Smooth muscle cell (in vitro differentiated cells): ENCODE measurements around the gene SULT2A1. TPM values are rescaled to one million over a fixed set of nuclear protein-coding genes. Genes with fewer than 3 reads are reported as not detected.
"Not testable (repeated sequence)": the region's sequence is repeated elsewhere in the genome, so short reads cannot be mapped to it uniquely, and the experiment has no call there.

Experiments used
- DNase-seq: peaks from one replicate; lab custom pipeline; 2025; ENCODE audit not compliant: unreplicated experiment; lab: John Stamatoyannopoulos, UW
- H2AFZ ChIP-seq: fragments of 200-600 bp; sonication (generic); 2 replicates; pipeline ENCODE4 v1.6.0; 2016; ENCODE audit warnings: antibody characterized with exemption, low read depth, mild to moderate bottlenecking
- H3F3A ChIP-seq: fragments of 200-600 bp; sonication (generic); 2 replicates; pipeline ENCODE4 v1.6.0; 2017; ENCODE audit warnings: antibody characterized with exemption, low read depth
- H3K27ac ChIP-seq: fragments of 200-600 bp; sonication (generic); 2 replicates; pipeline ENCODE4 v1.5.1; 2016; ENCODE audit warnings: low read depth, mild to moderate bottlenecking
- H3K27me3 ChIP-seq: fragments of 200-600 bp; sonication (generic); 2 replicates; pipeline ENCODE4 v1.6.1; 2016; ENCODE audit warnings: low read depth, mild to moderate bottlenecking
- H3K36me3 ChIP-seq: fragments of 200-600 bp; sonication (generic); 2 replicates; pipeline ENCODE4 v1.5.1; 2016; ENCODE audit warnings: low read depth
- H3K4me1 ChIP-seq: fragments of 200-600 bp; sonication (generic); 2 replicates; pipeline ENCODE4 v1.5.1; 2016; ENCODE audit warnings: low read depth
- H3K4me2 ChIP-seq: fragments of 200-600 bp; sonication (generic); 2 replicates; pipeline ENCODE4 v1.6.0; 2016; ENCODE audit warnings: mild to moderate bottlenecking
- H3K4me3 ChIP-seq: fragments of 200-600 bp; sonication (generic); 2 replicates; pipeline ENCODE4 v1.5.1; 2016; ENCODE audit warnings: mild to moderate bottlenecking
- H3K79me2 ChIP-seq: fragments of 200-600 bp; sonication (generic); 2 replicates; pipeline ENCODE4 v1.6.0; 2016; ENCODE audit warnings: low read depth, mild to moderate bottlenecking
- H3K9ac ChIP-seq: fragments of 200-600 bp; sonication (generic); 2 replicates; pipeline ENCODE4 v1.6.0; 2016; ENCODE audit warnings: low read depth
- H3K9me3 ChIP-seq: fragments of 200-600 bp; sonication (generic); replicated peaks from 2 replicates; pipeline ENCODE4 v1.5.1; 2016; ENCODE audit warnings: low read depth
- H4K20me1 ChIP-seq: fragments of 200-600 bp; sonication (generic); 2 replicates; pipeline ENCODE4 v1.6.0; 2016; ENCODE audit warnings: low read depth
- CTCF ChIP-seq: fragments of 200-600 bp; sonication (generic); IDR thresholded peaks from 2 replicates; pipeline ENCODE4 v1.5.1; 2017; ENCODE audit warnings: borderline replicate concordance, mild to moderate bottlenecking, antibody characterized with exemption; ENCODE audit not compliant: insufficient read depth, poor library complexity, severe bottlenecking
- WGBS: methylation state at CpG from one replicate; pipeline ENCODE4 v1.1.7; 2016; ENCODE audit warnings: low lambda C conversion rate; 5-methylcytosine and 5-hydroxymethylcytosine counted together
- polyA plus RNA-seq: library from polyadenylated mRNA; unstranded; fragments of >200 nt; fragmentation: Nextera tagmentation; extraction: Ambion mirVana; gene quantifications from 2 replicates; pipeline ENCODE4 v1.2.1, GENCODE V29; 2016
- total RNA-seq: library from RNA; depleted of rRNA; stranded (reverse); fragments of >200 nt; gene quantifications from 2 replicates; pipeline ENCODE4 v1.2.3, GENCODE V29; 2014

Gene SULT2A1
- total and polyA plus RNA-seq, 2 experiments from 2014 or later, result 0.10 TPM; not detected in 1

- not testable (repeated sequence) for H3K4me3 ChIP-seq, H3K4me2 ChIP-seq, H3F3A ChIP-seq, H3K27ac ChIP-seq, DNase-seq, H3K27me3 ChIP-seq, H2AFZ ChIP-seq, H3K4me1 ChIP-seq, H4K20me1 ChIP-seq, H3K9ac ChIP-seq, H3K79me2 ChIP-seq, H3K36me3 ChIP-seq, H3K9me3 ChIP-seq
- 3% methylated on average over 5 of the region's 14 CpGs for WGBS
- TF ChIP-seq CTCF, result peak; percentile 60
Measured at GRCh38 chr19:47909350-47909749, 23.2 kb upstream of the SULT2A1 start.

GRCh38 chr19:47901370-47901769 is 15.3 kb upstream of the SULT2A1 start:
- H3K9me3 ChIP-seq, result no peaks in the 10 kb centered on the region
- 98% methylated on average over 7 of the region's 7 CpGs for WGBS
- no peak overlapping the region for H3K9ac ChIP-seq
- H3K27ac ChIP-seq, result no peak overlapping the region
- H2AFZ ChIP-seq, result no peak overlapping the region
- H3K4me2 ChIP-seq, result no peak overlapping the region
- no peak for TF ChIP-seq CTCF
- H3K4me1 ChIP-seq, result no peaks in the 10 kb centered on the region
- no peak for DNase-seq
- H3K27me3 ChIP-seq, result no peaks in the 10 kb centered on the region
- no peaks in the 10 kb centered on the region for H3K79me2 ChIP-seq
- no peak overlapping the region for H3K4me3 ChIP-seq
- H3F3A ChIP-seq, result no peaks in the 10 kb centered on the region
- H3K36me3 ChIP-seq, result no peaks in the 10 kb centered on the region
- no peaks in the 10 kb centered on the region for H4K20me1 ChIP-seq

- H3K36me3 ChIP-seq, result no peaks in the 10 kb centered on the region
- H3K27ac ChIP-seq, result no peak overlapping the region
- H3K79me2 ChIP-seq, result no peaks in the 10 kb centered on the region
- no peaks in the 10 kb centered on the region for H3K27me3 ChIP-seq
- TF ChIP-seq CTCF, result no peak
- H3K9me3 ChIP-seq, result no peaks in the 10 kb centered on the region
- no peak overlapping the region for H3K9ac ChIP-seq
- H3K4me2 ChIP-seq, result no peak overlapping the region
- H3F3A ChIP-seq, result no peaks in the 10 kb centered on the region
- 86% methylated on average over 8 of the region's 8 CpGs for WGBS
- no peaks in the 10 kb centered on the region for H3K4me1 ChIP-seq
- no peak for DNase-seq
- H2AFZ ChIP-seq, result no peak overlapping the region
- no peak overlapping the region for H3K4me3 ChIP-seq
- no peaks in the 10 kb centered on the region for H4K20me1 ChIP-seq
Measured at GRCh38 chr19:47899335-47899734, 13.2 kb upstream of the SULT2A1 start.

DNA sequence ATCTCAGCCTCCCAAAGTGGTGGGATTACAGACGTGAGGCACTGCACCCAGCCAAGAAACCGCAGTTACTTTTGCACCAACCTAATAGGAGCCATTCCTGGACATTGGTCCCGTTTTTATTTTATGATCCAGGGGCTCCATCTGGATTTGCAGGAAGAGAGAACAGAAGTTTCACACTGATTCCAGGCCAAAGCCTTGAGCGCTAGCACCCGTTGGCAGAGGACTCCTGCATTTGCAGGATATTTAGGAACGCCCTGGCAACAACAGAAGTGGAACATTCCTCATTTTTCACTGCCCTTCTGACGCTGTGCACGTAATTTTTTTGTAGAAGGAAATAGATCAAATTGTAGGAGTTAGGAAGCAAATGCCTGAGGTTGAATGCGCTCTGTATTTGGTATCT is 11.7 kb upstream of the SULT2A1 start:
- no peak overlapping the region for H3K4me2 ChIP-seq
- H3K9ac ChIP-seq, result no peak overlapping the region
- WGBS, result 89% methylated on average over 9 of the region's 9 CpGs
- no peaks in the 10 kb centered on the region for H3K4me1 ChIP-seq
- H3K79me2 ChIP-seq, result no peaks in the 10 kb centered on the region
- H3K9me3 ChIP-seq, result no peaks in the 10 kb centered on the region
- no peaks in the 10 kb centered on the region for H3K27me3 ChIP-seq
- H3K36me3 ChIP-seq, result no peaks in the 10 kb centered on the region
- no peak overlapping the region for H3K4me3 ChIP-seq
- no peak for DNase-seq
- no peaks in the 10 kb centered on the region for H4K20me1 ChIP-seq
- no peaks in the 10 kb centered on the region for H3F3A ChIP-seq
- H2AFZ ChIP-seq, result no peak overlapping the region
- TF ChIP-seq CTCF, result no peak
- H3K27ac ChIP-seq, result no peak overlapping the region
